Inflammatory macrophage treated with lipopolysaccharide for 1 hour (primary cell): Measurements from ENCODE around the gene PPRC1.

Source experiments
- DNase-seq, 2 donors: peaks; one replicate each; pipeline ENCODE4 v3.0.0-alpha.2; 2020 to 2022

The PPRC1 gene

GRCh38 chr10:102117391-102118159, 15.3 kb upstream of the PPRC1 start:
- DNase-seq = peak in 1 of 2 donors; percentile 25

DNA sequence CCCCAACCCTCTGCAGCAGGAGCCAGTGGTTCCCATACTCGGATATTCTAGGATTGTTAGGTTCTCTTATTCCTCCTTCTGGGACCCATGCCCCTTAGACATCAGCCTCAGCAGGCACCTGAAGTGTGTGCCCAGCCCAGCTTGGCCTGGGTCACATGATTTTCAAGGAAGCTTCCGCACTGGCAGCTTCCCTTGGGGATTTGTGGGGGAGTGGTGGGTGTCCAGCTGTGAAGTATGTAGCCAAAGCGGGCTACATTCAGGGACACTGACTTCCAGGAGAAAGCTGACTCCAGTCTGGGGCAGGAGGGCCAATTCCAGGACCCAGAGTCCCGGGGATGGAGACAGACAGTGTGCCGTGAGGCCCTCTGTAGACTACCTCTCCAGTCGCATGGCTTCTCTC, 14.0 kb upstream of the PPRC1 start:
- DNase-seq = peak; percentile 14 to 44

- DNase-seq = peak; percentile 26 to 51
Measured at GRCh38 chr10:102119417-102120141, 13.3 kb upstream of the PPRC1 start.

DNA sequence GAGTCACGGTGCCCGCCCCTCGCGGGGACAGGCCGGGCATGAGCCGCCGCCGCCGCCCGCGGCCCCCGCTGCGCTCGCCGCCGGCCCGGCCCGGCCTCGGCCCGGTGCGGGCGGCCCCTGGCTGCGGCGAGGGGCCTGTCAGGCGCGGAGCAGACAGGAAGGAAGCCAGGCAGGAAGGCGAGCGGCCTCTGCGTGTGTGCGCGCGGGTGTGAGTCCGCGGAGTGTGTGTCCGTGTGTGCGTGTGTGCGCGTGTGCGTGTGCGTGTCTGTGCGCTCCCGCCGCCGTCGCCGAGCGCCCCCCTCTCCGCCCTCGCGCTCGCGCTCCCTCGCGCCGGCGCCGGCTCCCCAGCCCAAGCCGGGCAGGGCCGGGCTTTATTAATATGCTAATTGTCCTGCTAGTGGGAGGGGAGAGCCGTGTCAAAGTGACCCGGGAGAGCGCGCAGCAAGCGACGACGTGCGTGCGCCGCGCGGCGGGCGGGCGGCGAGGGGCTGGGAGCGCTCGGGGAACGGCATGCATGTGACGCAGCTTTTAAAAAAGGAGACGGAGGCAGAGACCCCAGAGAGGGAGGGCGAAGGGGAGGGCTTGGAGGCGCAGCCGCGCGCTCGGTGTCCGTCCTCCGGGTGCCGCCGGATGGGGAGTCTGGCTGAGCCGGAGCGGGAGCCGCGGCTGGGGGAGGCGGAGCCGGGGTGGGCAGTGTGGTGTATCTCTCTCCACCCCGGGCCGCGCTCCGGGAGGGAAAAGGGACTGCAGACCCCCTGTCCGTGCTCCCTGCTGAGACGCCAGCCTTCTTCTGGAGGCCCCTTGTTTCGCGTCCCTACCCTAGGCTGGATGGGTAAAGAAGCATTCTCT, 12.5 kb upstream of the PPRC1 start, which contains the start of gene LDB1:
TSS of gene LDB1 (minus strand) at position 227 of the 849 bp plus-strand sequence. CDS start 258 bp downstream, outside the sequence.
- DNase-seq = peak; percentile 54 to 62

DNA sequence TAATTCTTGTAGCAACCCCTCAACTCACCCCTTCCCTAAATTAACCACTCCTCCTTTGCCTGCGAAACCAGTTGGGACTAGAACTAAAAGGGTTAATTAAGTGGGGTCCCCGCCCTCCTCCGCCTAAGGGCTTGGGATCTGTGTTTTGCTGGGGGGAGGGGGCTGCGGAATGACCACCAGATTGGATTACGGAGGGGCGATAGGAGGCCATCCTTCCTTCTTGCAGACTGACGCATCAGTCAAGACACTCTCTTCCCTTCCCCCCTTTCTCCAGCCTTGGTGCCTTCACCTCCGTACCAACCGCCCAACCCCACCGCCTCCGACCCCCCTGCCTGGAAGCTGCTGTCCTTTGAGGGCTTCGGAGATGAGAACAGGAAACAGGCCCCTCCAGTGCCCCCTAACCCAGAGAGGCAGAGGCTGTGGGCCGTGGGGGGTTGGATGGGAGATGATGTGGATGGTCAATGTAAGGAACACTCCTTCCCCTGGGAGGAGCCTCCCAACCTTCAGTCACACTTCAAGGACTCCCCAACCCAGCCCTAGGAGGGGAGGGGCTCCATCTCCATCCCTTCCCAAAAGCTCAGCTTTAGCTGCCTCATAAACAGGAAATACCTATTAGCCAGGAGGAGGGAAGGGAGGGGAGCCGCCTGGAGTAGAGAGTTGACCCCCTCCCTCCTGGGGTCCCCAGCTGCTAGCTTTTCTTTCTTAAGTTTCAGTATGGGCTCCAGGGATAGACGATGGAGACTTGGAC, 11.7 kb upstream of the PPRC1 start:
- no peak for DNase-seq

DNA sequence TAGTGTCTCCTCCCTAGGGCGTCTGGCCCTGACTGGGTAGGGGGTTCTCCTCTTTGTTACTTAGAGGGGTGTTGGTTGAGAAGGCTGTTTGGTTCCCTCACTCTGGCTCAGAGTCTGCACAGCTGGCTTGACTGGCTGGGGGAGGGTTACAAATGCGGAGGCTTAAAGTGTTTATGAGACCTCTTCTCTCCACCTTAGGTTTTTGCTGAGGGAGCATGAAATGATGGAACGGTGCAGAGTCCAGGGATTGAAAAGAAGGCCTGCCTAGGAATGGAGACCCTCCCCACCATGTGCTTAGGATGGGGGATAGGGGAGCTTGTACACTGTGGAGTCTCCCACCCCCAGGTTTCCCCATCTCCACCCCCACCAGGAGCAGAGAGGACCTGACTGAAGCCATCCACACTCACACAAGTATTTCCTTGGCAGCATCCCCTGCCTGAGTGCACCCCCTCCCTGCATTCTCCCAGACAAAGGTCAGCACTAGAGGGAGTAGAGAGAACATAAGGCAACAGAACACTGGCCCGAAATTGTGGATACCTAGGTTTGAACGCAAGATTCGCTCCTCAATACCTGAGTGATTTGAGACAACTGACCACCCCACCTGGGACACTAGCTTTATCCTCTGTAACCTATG, 11.0 kb upstream of the PPRC1 start:
- DNase-seq = no peak

DNA sequence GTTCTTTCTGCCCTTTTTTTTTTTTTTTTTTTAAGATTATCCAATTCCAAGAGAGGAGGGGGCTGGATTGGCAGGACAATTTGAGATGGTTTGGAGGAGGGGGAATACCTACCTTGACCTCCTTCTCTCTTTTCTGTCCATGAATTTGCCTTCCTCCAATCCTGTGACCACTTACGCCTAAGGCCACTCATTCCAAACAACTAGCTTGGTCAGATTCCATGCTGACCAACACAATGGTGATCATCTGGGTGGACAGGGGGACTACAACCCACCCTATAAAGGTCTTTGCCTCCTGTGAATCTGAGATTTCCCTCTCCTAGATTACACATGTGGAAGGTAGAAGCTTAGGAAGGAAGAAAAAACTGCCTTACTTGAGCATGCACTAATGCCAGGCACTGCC, 10.4 kb upstream of the PPRC1 start:
- no peak for DNase-seq

DNA sequence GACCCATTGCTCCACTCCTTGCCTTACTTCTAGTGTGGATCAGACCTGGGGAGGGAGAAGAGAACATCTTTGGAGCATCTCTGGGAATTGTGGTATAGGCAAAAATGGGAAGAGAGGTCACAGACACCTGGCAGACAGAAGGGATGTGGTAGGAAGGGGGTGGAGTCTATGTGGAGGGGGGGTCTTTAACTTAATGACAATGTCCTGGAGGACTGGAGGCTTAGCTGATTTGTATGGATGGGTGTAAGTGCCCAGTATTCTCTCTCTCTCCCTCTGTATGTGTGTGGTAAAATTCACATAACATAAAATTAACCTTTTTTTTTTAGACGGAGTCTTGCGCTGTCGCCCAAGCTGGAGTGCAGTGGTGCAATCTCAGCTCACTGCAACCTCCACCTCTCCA, 9.6 kb upstream of the PPRC1 start:
- DNase-seq = no peak

- DNase-seq = no peak
Measured at GRCh38 chr10:102131286-102132170, 1.3 kb upstream of the PPRC1 start.

DNA sequence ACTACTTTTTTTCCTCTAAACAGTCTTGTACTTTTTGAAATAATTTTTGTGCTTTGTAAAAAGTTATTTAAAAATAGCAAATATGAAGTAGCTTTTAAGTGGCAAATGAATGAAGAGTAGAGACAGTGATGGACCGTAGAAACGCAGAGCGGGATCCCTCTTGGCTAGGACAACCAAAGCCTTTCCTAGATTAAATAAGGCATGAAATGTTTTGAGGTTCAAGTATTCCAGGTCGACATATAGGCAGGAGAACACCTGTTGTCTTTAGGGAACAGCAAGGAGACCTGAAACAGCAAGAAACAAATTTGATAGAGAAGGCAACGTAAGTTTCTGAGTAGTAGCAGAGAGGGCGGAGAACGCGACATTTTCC, 662 bp upstream of the PPRC1 start:
- DNase-seq = no peak

- peak; percentile 68 to 78 for DNase-seq
Measured at GRCh38 chr10:102133373-102134195, 744 bp downstream of the PPRC1 start.

DNA sequence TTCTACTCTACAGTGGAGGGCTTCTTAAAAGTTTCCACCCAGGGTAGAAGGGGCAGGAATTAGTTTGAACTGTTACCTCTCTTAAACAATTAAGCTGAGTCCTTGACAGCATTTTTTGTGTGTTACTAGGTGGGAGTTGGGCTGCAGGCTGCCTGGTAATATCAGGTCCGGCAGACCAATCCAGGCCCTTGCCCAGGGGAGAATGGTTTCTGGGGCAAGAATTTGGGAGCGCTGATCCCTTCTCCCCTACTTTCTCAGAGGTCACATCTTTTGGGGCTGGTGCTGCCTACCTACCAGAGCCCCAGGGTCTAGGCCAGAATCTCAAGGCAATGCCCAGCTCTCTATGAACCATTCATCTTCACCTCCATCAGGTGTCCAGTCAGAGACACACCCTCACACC, 1.6 kb downstream of the PPRC1 start:
- no peak for DNase-seq

DNA sequence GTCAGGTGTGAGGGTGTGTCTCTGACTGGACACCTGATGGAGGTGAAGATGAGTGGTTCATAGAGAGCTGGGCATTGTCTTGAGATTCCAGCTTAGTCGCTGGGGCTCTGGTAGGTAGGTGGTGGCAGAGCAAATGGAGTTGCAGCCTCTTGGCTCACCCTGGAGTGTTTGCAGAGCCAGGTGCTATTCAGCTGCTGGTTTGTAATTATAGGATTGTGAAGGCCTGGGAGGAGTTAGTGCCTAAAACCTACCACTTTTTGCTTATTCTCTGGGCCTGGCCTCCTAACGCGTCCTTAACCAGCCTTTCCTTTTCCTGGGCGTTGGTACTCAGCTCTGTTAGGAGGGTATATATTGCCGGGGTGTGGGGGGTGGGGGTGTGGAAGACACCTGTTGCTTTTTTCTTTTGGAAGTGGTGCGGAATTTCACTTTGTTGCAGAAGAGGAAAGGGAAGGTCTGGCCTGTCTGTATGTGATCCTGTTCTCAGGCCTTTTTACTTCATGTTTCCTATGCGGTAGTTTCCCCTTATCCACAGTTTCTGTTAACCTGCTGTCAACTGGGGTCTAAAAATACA, 3.2 kb downstream of the PPRC1 start:
- DNase-seq = no peak

GRCh38 chr10:102139281-102140110, 6.7 kb downstream of the PPRC1 start:
- DNase-seq = no peak

DNA sequence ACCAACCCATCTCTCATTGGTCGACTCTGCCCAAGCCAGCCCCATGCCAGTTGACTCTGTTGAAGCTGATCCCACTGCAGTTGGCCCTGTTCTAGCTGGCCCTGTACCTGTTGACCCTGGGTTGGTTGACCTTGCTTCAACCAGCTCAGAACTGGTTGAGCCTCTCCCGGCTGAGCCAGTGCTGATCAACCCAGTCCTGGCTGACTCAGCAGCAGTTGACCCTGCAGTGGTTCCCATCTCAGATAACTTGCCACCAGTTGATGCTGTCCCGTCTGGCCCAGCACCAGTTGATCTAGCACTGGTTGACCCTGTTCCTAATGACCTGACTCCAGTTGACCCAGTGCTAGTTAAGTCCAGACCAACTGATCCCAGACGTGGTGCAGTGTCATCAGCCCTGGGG, 7.4 kb downstream of the PPRC1 start:
- no peak for DNase-seq

DNA sequence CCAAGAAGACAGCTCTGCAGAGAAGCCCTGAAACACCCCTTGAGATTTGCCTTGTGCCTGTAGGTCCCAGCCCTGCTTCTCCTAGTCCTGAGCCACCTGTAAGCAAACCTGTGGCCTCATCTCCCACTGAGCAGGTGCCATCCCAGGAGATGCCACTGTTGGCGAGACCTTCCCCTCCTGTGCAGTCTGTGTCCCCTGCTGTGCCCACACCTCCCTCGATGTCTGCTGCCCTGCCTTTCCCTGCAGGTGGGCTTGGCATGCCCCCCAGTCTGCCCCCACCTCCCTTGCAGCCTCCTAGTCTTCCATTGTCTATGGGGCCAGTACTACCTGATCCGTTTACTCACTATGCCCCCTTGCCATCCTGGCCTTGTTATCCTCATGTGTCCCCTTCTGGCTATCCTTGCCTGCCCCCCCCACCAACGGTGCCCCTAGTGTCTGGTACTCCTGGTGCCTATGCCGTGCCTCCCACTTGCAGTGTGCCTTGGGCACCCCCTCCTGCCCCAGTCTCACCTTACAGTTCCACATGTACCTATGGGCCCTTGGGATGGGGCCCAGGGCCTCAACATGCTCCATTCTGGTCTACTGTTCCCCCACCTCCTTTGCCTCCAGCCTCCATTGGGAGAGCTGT, 8.2 kb downstream of the PPRC1 start:
- no peak for DNase-seq

GRCh38 chr10:102141583-102142107, 8.8 kb downstream of the PPRC1 start:
- no peak for DNase-seq

- no peak for DNase-seq
Measured at GRCh38 chr10:102146971-102147428, 14.2 kb downstream of the PPRC1 start.
